Astrocyte of the cerebellum (primary cell): ENCODE results near the gene MAGEA4.

Source experiments
- DNase-seq: peaks from one replicate; pipeline ENCODE4 v3.0.0-alpha.2; 2011; ENCODE audit warnings: low read depth
- H3K4me3 ChIP-seq: 2 replicates; pipeline ENCODE4 v1.5.1; 2011; ENCODE audit warnings: mild to moderate bottlenecking, low read depth, low read length, moderate library complexity
- in situ Hi-C: cut with HindIII; loops from 2 replicates; pipeline ENCODE4 v1.10.0; 2017; ENCODE audit warnings: low sequenced_read_pairs
- TF ChIP-seq, protein P1 (sequence below): IDR thresholded peaks from 2 replicates; pipeline ENCODE4 v1.5.1; 2012; ENCODE audit warnings: low read length, low read depth, moderate library complexity, mild to moderate bottlenecking; ENCODE audit errors: missing control alignments

MAGEA4 gene

GRCh38 chrX:151879856-151880255 lies 32.8 kb upstream of the MAGEA4 start:
- no peak overlapping the region for H3K4me3 ChIP-seq
- in situ Hi-C loops: no loop called here
- TF ChIP-seq, protein P1, sequence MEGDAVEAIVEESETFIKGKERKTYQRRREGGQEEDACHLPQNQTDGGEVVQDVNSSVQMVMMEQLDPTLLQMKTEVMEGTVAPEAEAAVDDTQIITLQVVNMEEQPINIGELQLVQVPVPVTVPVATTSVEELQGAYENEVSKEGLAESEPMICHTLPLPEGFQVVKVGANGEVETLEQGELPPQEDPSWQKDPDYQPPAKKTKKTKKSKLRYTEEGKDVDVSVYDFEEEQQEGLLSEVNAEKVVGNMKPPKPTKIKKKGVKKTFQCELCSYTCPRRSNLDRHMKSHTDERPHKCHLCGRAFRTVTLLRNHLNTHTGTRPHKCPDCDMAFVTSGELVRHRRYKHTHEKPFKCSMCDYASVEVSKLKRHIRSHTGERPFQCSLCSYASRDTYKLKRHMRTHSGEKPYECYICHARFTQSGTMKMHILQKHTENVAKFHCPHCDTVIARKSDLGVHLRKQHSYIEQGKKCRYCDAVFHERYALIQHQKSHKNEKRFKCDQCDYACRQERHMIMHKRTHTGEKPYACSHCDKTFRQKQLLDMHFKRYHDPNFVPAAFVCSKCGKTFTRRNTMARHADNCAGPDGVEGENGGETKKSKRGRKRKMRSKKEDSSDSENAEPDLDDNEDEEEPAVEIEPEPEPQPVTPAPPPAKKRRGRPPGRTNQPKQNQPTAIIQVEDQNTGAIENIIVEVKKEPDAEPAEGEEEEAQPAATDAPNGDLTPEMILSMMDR: no peak
- DNase-seq: no peak

DNA sequence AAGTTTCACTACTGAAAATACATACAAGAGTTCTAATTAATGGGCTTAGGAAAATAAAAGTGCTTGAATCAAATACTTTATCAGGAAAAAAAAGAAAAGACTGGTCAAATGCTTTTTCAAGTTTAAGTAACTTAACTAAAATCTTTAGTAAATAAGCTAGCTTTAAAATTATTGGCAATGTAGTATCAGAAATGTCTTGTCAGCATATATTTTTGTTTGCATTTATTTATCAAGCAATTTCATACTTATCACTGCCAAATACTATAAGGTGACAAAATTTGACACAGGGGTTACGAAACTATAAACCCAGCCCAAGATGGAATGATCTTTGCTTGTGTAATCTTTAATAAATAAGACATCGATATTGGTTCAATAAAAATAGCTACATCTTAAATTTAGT lies 31.8 kb upstream of the MAGEA4 start:
- H3K4me3 ChIP-seq: no peak overlapping the region
- in situ Hi-C loops: no loop called here
- TF ChIP-seq, protein P1: no peak
- DNase-seq: no peak

- in situ Hi-C loops: no loop called here
- H3K4me3 ChIP-seq: no peak overlapping the region
- no peak for DNase-seq
Measured at GRCh38 chrX:151889421-151889820, 23.3 kb upstream of the MAGEA4 start.

DNA sequence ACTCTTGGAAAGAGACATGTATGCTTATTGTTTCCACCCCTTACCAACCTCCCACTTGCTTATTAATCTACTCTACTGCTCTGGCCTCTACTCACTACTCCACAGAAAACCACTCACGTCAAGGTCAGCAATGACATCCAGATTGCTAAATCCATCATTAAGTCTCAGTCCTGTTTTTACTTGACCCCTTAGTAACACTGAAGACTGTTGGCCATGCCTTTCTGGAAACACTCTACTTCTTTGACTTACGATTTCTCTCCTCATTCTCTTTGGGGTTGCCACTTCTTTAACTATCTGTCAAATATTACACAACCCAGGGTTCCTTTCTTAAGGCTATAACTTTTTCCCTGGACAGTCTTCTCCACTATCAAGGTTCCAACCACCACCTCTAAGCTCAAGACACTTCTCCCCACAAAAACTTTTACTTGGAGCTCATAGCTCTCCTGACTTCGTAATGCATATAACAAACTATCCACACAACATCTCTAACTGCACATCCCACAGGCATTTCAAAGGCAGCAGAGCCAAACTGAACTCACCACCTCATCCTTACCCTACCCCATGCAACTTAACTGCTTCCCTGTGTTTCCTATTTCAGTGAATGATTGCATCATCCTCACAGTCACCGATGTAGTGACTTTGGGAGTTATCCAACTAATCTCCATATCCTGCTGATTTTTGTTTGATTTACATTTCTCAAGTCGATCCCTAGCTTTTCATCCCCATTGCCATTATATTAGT lies 15.8 kb upstream of the MAGEA4 start:
- TF ChIP-seq, protein P1: no peak
- no peak overlapping the region for H3K4me3 ChIP-seq
- DNase-seq: peak; percentile 13
- in situ Hi-C loops: no loop called here

More at GRCh38 chrX:151889421-151889820, 23.3 kb upstream of the MAGEA4 start:
- TF ChIP-seq, protein P1: no peak

- in situ Hi-C loops: no loop called here
- no peak overlapping the region for H3K4me3 ChIP-seq
- TF ChIP-seq, protein P1: no peak
- no peak for DNase-seq
Measured at GRCh38 chrX:151899622-151900021, 13.1 kb upstream of the MAGEA4 start.

DNA sequence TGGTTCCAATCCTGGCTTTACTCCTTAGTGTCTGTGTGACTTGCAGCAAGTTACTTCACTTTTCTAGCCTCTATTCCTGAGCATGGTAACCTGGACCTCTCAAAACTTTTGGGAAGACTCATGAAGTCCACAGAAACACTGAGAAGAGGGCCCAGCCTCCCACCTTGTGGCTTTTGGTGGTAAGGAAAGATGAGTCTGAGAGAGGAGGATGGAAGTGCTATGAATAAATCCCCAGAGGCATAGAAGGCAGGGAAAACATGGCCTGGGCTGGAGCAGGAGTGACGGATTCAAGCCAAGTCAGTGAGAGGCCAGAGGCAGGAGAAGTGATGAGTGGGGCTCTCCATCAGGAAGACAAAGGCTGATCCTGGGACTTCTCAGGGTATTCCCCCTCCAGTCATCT lies 10.9 kb upstream of the MAGEA4 start:
- no peak for DNase-seq

More for the DNA sequence above, 10.9 kb upstream of the MAGEA4 start:
- TF ChIP-seq, protein P1: no peak
- no peak overlapping the region for H3K4me3 ChIP-seq
- in situ Hi-C loops: no loop called here
